Astrocyte (in vitro differentiated cells and primary cell): ENCODE data around the gene FANK1. TPM values are rescaled to one million over a fixed set of nuclear protein-coding genes. Genes with fewer than 3 reads are reported as not detected.
"Not testable (repeated sequence)": the region's sequence is repeated elsewhere in the genome, so short reads cannot be mapped to it uniquely, and the experiment has no call there.

ENCODE experiments used
- DNase-seq: peaks from one replicate; pipeline ENCODE4 v3.0.0-alpha.2; 2010; ENCODE audit warnings: low read depth
- FAIRE-seq: peaks from 2 replicates; lab custom pipeline; 2011; peaks lifted over from hg19 to GRCh38; lab: Jason Lieb, UNC
- H2AFZ ChIP-seq: 2 replicates; pipeline ENCODE4 v1.6.0; 2012; ENCODE audit warnings: low read depth, low read length, inconsistent platforms
- H3K27ac ChIP-seq: 2 replicates; pipeline ENCODE4 v1.5.1; 2011; ENCODE audit warnings: low read depth, low read length, inconsistent platforms
- H3K27me3 ChIP-seq: 2 replicates; pipeline ENCODE4 v1.6.0; 2011; ENCODE audit warnings: low read length, inconsistent platforms; ENCODE audit not compliant: insufficient read depth
- H3K36me3 ChIP-seq: 2 replicates; pipeline ENCODE4 v1.5.1; 2011; ENCODE audit warnings: low read length, inconsistent platforms; ENCODE audit not compliant: insufficient read depth
- H3K4me1 ChIP-seq: 2 replicates; pipeline ENCODE4 v1.5.1; 2011; ENCODE audit warnings: low read length, inconsistent platforms; ENCODE audit not compliant: insufficient read depth
- H3K4me2 ChIP-seq: 2 replicates; pipeline ENCODE4 v1.6.0; 2012; ENCODE audit warnings: low read length, inconsistent platforms
- H3K4me3 ChIP-seq: 2 replicates; pipeline ENCODE4 v1.5.1; 2011; ENCODE audit warnings: low read depth, mild to moderate bottlenecking, low read length, inconsistent platforms; ENCODE audit not compliant: insufficient read depth
- H3K79me2 ChIP-seq: 2 replicates; pipeline ENCODE4 v1.6.0; 2012; ENCODE audit warnings: mild to moderate bottlenecking, low read length, inconsistent platforms; ENCODE audit not compliant: insufficient read depth
- H3K9ac ChIP-seq: 2 replicates; pipeline ENCODE4 v1.6.0; 2012; ENCODE audit warnings: mild to moderate bottlenecking, low read length, inconsistent platforms
- H3K9me3 ChIP-seq: 2 replicates; pipeline ENCODE4 v1.5.1; 2012; ENCODE audit warnings: low read depth, mild to moderate bottlenecking, low read length, inconsistent platforms; ENCODE audit not compliant: insufficient read depth
- H4K20me1 ChIP-seq: 2 replicates; pipeline ENCODE4 v1.6.0; 2012; ENCODE audit warnings: low read length, inconsistent platforms; ENCODE audit not compliant: insufficient read depth
- H3K27ac Mint-ChIP-seq: one replicate; pipeline ENCODE4 v1.8.0; 2021; ENCODE audit warnings: mild to moderate bottlenecking, mixed read lengths; ENCODE audit not compliant: unreplicated experiment
- H3K27me3 Mint-ChIP-seq: one replicate; pipeline ENCODE4 v1.8.0; 2021; ENCODE audit warnings: low read depth, mixed read lengths; ENCODE audit not compliant: unreplicated experiment
- H3K36me3 Mint-ChIP-seq: one replicate; pipeline ENCODE4 v1.8.0; 2021; ENCODE audit warnings: low read depth, mixed read lengths; ENCODE audit not compliant: unreplicated experiment
- H3K4me1 Mint-ChIP-seq: one replicate; pipeline ENCODE4 v1.8.0; 2021; ENCODE audit warnings: low read depth, mixed read lengths; ENCODE audit not compliant: unreplicated experiment
- H3K4me3 Mint-ChIP-seq: one replicate; pipeline ENCODE4 v1.8.0; 2021; ENCODE audit warnings: mild to moderate bottlenecking, moderate library complexity, mixed read lengths; ENCODE audit not compliant: unreplicated experiment
- H3K9me3 Mint-ChIP-seq: one replicate; pipeline ENCODE4 v1.8.0; 2021; ENCODE audit warnings: mild to moderate bottlenecking, mixed read lengths; ENCODE audit not compliant: unreplicated experiment
- CTCF ChIP-seq: IDR thresholded peaks from 2 replicates; pipeline ENCODE4 v1.5.1; 2011; ENCODE audit warnings: low read depth, mild to moderate bottlenecking, inconsistent platforms, low read length, moderate library complexity; ENCODE audit not compliant: insufficient read depth
- EZH2 ChIP-seq: IDR thresholded peaks from 2 replicates; pipeline ENCODE4 v1.6.1; 2012; ENCODE audit warnings: mild to moderate bottlenecking, low read length, inconsistent platforms; ENCODE audit not compliant: insufficient read depth
- total RNA-seq: library from RNA; stranded (reverse); gene quantifications from 2 replicates; pipeline ENCODE4 v1.2.1, GENCODE V29; 2021

Gene FANK1
- total RNA-seq, 1 donor from 2014 or later, result 9.7 TPM

- Mint-ChIP-seq H3K9me3 (no peaks in the 10 kb centered on the region), H3K36me3 (no peaks in the 10 kb centered on the region), H3K4me3 (no peak overlapping the region), H3K27me3 (no peaks in the 10 kb centered on the region), H3K4me1 (peaks cover 13% of the 10 kb centered on the region), H3K27ac (no peak overlapping the region)
- no peaks in the 10 kb centered on the region for H4K20me1 ChIP-seq
- H3K4me3 ChIP-seq, result no peak overlapping the region
- FAIRE-seq (no peak), DNase-seq (no peak)
- H3K9ac ChIP-seq, result no peak overlapping the region
- H3K4me2 ChIP-seq, result no peak overlapping the region
- no peaks in the 10 kb centered on the region for H3K36me3 ChIP-seq
- H3K27me3 ChIP-seq, result no peaks in the 10 kb centered on the region
- TF ChIP-seq EZH2 (no peak), CTCF (no peak)
- no peaks in the 10 kb centered on the region for H3K4me1 ChIP-seq
- H3K79me2 ChIP-seq, result no peaks in the 10 kb centered on the region
- no peak overlapping the region for H2AFZ ChIP-seq
- no peaks in the 10 kb centered on the region for H3K9me3 ChIP-seq
- H3K27ac ChIP-seq, result no peak overlapping the region
Observed at GRCh38 chr10:125916977-125917376, 20.6 kb downstream of the FANK1 start.

GRCh38 chr10:125917704-125918361 is 21.5 kb downstream of the FANK1 start:
- not testable (repeated sequence) for H3K4me1 ChIP-seq, H3K4me2 ChIP-seq, DNase-seq, H3K9ac ChIP-seq, H3K27me3 ChIP-seq, H3K9me3 ChIP-seq, H3K4me3 Mint-ChIP-seq, FAIRE-seq, H3K27ac ChIP-seq, H3K79me2 ChIP-seq, H2AFZ ChIP-seq, H3K27ac Mint-ChIP-seq, H3K36me3 ChIP-seq, H3K9me3 Mint-ChIP-seq, H4K20me1 ChIP-seq, H3K36me3 Mint-ChIP-seq, H3K4me3 ChIP-seq, H3K27me3 Mint-ChIP-seq
- H3K4me1 Mint-ChIP-seq, result peaks cover 13% of the 10 kb centered on the region

- not testable (repeated sequence) for H4K20me1 ChIP-seq, H3K27ac ChIP-seq, H3K36me3 Mint-ChIP-seq, H2AFZ ChIP-seq, H3K9me3 Mint-ChIP-seq, DNase-seq, H3K4me3 ChIP-seq, H3K9ac ChIP-seq, H3K4me1 ChIP-seq, H3K4me3 Mint-ChIP-seq, H3K36me3 ChIP-seq, H3K27me3 Mint-ChIP-seq, FAIRE-seq, H3K4me1 Mint-ChIP-seq, H3K4me2 ChIP-seq, H3K79me2 ChIP-seq, H3K27me3 ChIP-seq, H3K9me3 ChIP-seq
- H3K27ac Mint-ChIP-seq, result peak overlapping the region; percentile 16
Observed at GRCh38 chr10:125921643-125922306, 25.4 kb downstream of the FANK1 start.
